Neural cell (in vitro differentiated cells): ENCODE measurements around the gene TTC39B. TPM values are rescaled to one million over a fixed set of nuclear protein-coding genes. Genes with fewer than 3 reads are reported as not detected.

Experiments
- H2AFZ ChIP-seq: fragments of 200-600, 300-800 bp; sonication (generic), shearing (Covaris generic); 2 replicates; pipeline ENCODE4 v1.6.0; 2014; ENCODE audit warnings: low read depth, mild to moderate bottlenecking, antibody characterized with exemption, low read length, moderate library complexity
- H3F3A ChIP-seq: fragments of 200-600 bp; shearing (Covaris generic); 2 replicates; pipeline ENCODE4 v1.6.1; 2016; ENCODE audit warnings: mild to moderate bottlenecking, moderate library complexity, mixed read lengths, antibody characterized with exemption, low read length; ENCODE audit not compliant: insufficient read depth, poor library complexity, severe bottlenecking
- H3K27ac ChIP-seq: fragments of 200-600, 300-800 bp; sonication (generic), shearing (Covaris generic); 2 replicates; pipeline ENCODE4 v1.5.1; 2014; ENCODE audit warnings: mild to moderate bottlenecking, low read length, moderate library complexity
- H3K27me3 ChIP-seq: fragments of 300-800, 200-600 bp; sonication (generic), shearing (Covaris generic); 2 replicates; pipeline ENCODE4 v1.6.0; 2014; ENCODE audit warnings: mild to moderate bottlenecking, low read depth, low read length, moderate library complexity; ENCODE audit not compliant: insufficient read depth
- H3K36me3 ChIP-seq: fragments of 300-800, 200-600 bp; sonication (generic), shearing (Covaris generic); 2 replicates; pipeline ENCODE4 v1.5.1; 2014; ENCODE audit warnings: mild to moderate bottlenecking, antibody characterized with exemption, low read length, moderate library complexity; ENCODE audit not compliant: insufficient read depth
- H3K4me2 ChIP-seq: fragments of 300-800, 200-600 bp; sonication (generic), shearing (Covaris generic); 2 replicates; pipeline ENCODE4 v1.6.0; 2014; ENCODE audit warnings: mild to moderate bottlenecking, low read length
- H3K4me3 ChIP-seq: fragments of 300-800, 200-600 bp; sonication (generic), shearing (Covaris generic); 2 replicates; pipeline ENCODE4 v1.5.1; 2014; ENCODE audit warnings: mild to moderate bottlenecking, low read length, moderate library complexity
- H3K79me2 ChIP-seq: fragments of 200-600 bp; shearing (Covaris generic); replicated peaks from 2 replicates; pipeline ENCODE4 v1.6.0; 2014; ENCODE audit warnings: mild to moderate bottlenecking, low read length, moderate library complexity; ENCODE audit not compliant: insufficient read depth
- H3K9ac ChIP-seq: fragments of 300-800, 200-600 bp; sonication (generic), shearing (Covaris generic); 2 replicates; pipeline ENCODE4 v1.6.1; 2016; ENCODE audit warnings: mild to moderate bottlenecking, low read length, mixed read lengths
- H3K9me2 ChIP-seq: fragments of 200-600 bp; shearing (Covaris generic); 2 replicates; pipeline ENCODE4 v1.6.1; 2016; ENCODE audit warnings: mild to moderate bottlenecking, low read length, mixed read lengths; ENCODE audit not compliant: insufficient read depth
- H3K9me3 ChIP-seq: fragments of 200-600, 300-800 bp; sonication (generic), shearing (Covaris generic); 2 replicates; pipeline ENCODE4 v1.6.1; 2016; ENCODE audit warnings: mild to moderate bottlenecking, mixed run types, low read length, moderate library complexity, mixed read lengths
- H4K20me1 ChIP-seq: fragments of 200-600 bp; shearing (Covaris generic); 2 replicates; pipeline ENCODE4 v1.6.1; 2016; ENCODE audit warnings: mild to moderate bottlenecking, mixed run types; ENCODE audit not compliant: insufficient read depth
- CTCF ChIP-seq: fragments of 450-650 bp; IDR thresholded peaks from 2 replicates; pipeline ENCODE4 v1.5.1; 2014; ENCODE audit warnings: antibody characterized with exemption, mild to moderate bottlenecking, moderate library complexity; ENCODE audit not compliant: poor library complexity, severe bottlenecking
- EP300 ChIP-seq: fragments of 450-650 bp; conservative IDR thresholded peaks from 2 replicates; pipeline ENCODE4 v1.6.1; 2014; ENCODE audit warnings: antibody characterized with exemption, mild to moderate bottlenecking, moderate library complexity; ENCODE audit not compliant: poor library complexity, severe bottlenecking
- EZH2 ChIP-seq: fragments of 200-600, 300-800 bp; shearing (Covaris generic), sonication (generic); IDR thresholded peaks from 2 replicates; pipeline ENCODE4 v1.6.1; 2014; ENCODE audit warnings: antibody characterized with exemption, low read length, borderline replicate concordance, mild to moderate bottlenecking; ENCODE audit not compliant: insufficient read depth, poor library complexity, severe bottlenecking
- MXI1 ChIP-seq: fragments of 450-650 bp; conservative IDR thresholded peaks from 2 replicates; pipeline ENCODE4 v1.6.1; 2014; ENCODE audit warnings: antibody characterized with exemption, mild to moderate bottlenecking; ENCODE audit not compliant: poor library complexity, severe bottlenecking
- POLR2AphosphoS5 ChIP-seq: IDR thresholded peaks from 2 replicates; pipeline ENCODE4 v1.6.1; 2012
- RAD21 ChIP-seq: fragments of 450-650 bp; conservative IDR thresholded peaks from 2 replicates; pipeline ENCODE4 v1.6.1; 2014; ENCODE audit warnings: antibody characterized with exemption, mild to moderate bottlenecking, moderate library complexity
- REST ChIP-seq: IDR thresholded peaks from 2 replicates; pipeline ENCODE4 v1.6.1; 2012; ENCODE audit warnings: borderline replicate concordance
- SMC3 ChIP-seq: fragments of 450-650 bp; conservative IDR thresholded peaks from 2 replicates; pipeline ENCODE4 v1.6.1; 2014; ENCODE audit warnings: antibody characterized with exemption, mild to moderate bottlenecking, moderate library complexity; ENCODE audit not compliant: poor library complexity
- polyA plus RNA-seq: library from polyadenylated mRNA; depleted of rRNA; stranded (reverse); fragments of >200 nt; gene quantifications from 2 replicates; pipeline ENCODE4 v1.2.3, GENCODE V29; 2014

TTC39B gene
- polyA plus RNA-seq, 1 donor from 2014 or later, result 2.8 TPM

- no peak overlapping the region for H3K27ac ChIP-seq
- no peaks in the 10 kb centered on the region for H3K9me2 ChIP-seq
- H3K4me3 ChIP-seq, result no peak overlapping the region
- H3K9ac ChIP-seq, result no peak overlapping the region
- H3K4me2 ChIP-seq, result no peak overlapping the region
- H3K79me2 ChIP-seq, result no peaks in the 10 kb centered on the region
- no peaks in the 10 kb centered on the region for H3K9me3 ChIP-seq
- H3K27me3 ChIP-seq, result no peaks in the 10 kb centered on the region
- no peaks in the 10 kb centered on the region for H4K20me1 ChIP-seq
- H3K36me3 ChIP-seq, result no peaks in the 10 kb centered on the region
- no peak overlapping the region for H2AFZ ChIP-seq
- TF ChIP-seq RAD21 (no peak), REST (no peak), SMC3 (no peak), EZH2 (no peak), CTCF (no peak), EP300 (no peak), MXI1 (no peak)
- H3F3A ChIP-seq, result no peaks in the 10 kb centered on the region
Observed at GRCh38 chr9:15163931-15164330, 143.1 kb downstream of the TTC39B start.

GRCh38 chr9:15161753-15162152, 145.3 kb downstream of the TTC39B start:
- Histone ChIP-seq H3F3A (no peaks in the 10 kb centered on the region), H3K36me3 (no peaks in the 10 kb centered on the region), H3K9me3 (no peaks in the 10 kb centered on the region)

More at GRCh38 chr9:15161753-15162152, 145.3 kb downstream of the TTC39B start:
- Histone ChIP-seq H2AFZ (no peak overlapping the region), H3K79me2 (no peaks in the 10 kb centered on the region), H3K9me2 (no peaks in the 10 kb centered on the region), H3K9ac (no peak overlapping the region), H4K20me1 (no peaks in the 10 kb centered on the region), H3K4me2 (no peak overlapping the region), H3K4me3 (no peak overlapping the region), H3K27me3 (no peaks in the 10 kb centered on the region), H3K27ac (no peak overlapping the region)
- TF ChIP-seq RAD21 (no peak), EP300 (no peak), MXI1 (no peak), CTCF (no peak), EZH2 (no peak), SMC3 (no peak), POLR2AphosphoS5 (no peak)
